K562 (cell line): ENCODE measurements around the gene HIGD1C. TPM values are rescaled to one million over a fixed set of nuclear protein-coding genes. Genes with fewer than 3 reads are reported as not detected.

ENCODE experiments used
- ATAC-seq: fragments of 200-7000 bp; cut with Tn5 transposase; 3 replicates; pipeline ENCODE4 v1.9.1; 2020; ENCODE audit warnings: moderate library complexity
- BruUV-seq: library from RNA; stranded (reverse); fragments of 400-500 nt; replicated peaks from 2 replicates; lab custom pipeline; 2021; lab: Mats Ljungman, UMichigan
- CTCF ChIA-PET: fragments of 300-600 bp; formaldehyde crosslinking; extraction: SDS; loops from one replicate; lab custom pipeline; 2021; ENCODE audit warnings: low intra/inter-chr PET ratio; lab: Yijun Ruan, JAX
- POLR2A ChIA-PET: fragments of 300-600, 350-650 bp; sonication (Branson Sonifier 250); formaldehyde crosslinking; extraction: SDS; loops from one replicate; lab custom pipeline; 2021; ENCODE audit warnings: antibody characterized with exemption, inconsistent platforms; lab: Yijun Ruan, JAX
- DNase-seq, 4 experiments: peaks; one replicate each; pipeline versions ENCODE4 v3.0.0 to v3.0.0-alpha.2; 2011 to 2018; ENCODE audit warnings: low spot score in 3 of 4, mixed read lengths in 3 of 4; ENCODE audit errors: extremely low read depth in 1 of 4
- FAIRE-seq: peaks from 2 replicates; lab custom pipeline; 2011; peaks lifted over from hg19 to GRCh38; lab: Jason Lieb, UNC
- H2AFZ ChIP-seq: 2 replicates; pipeline ENCODE4 v1.6.0; 2011; ENCODE audit warnings: low read depth, low read length, control low read depth, inconsistent platforms
- H3K27ac ChIP-seq: fragments of 200-600 bp; 3 replicates; pipeline ENCODE4 v1.8.0; 2011; ENCODE audit warnings: low read depth, mild to moderate bottlenecking, control low read depth, inconsistent platforms, low read length, moderate library complexity, mixed read lengths; ENCODE audit errors: extremely low read depth
- H3K27me3 ChIP-seq, 2 experiments: fragments of 300-600 bp in 1 of 2; 2 replicates in 1 of 2; 3 replicates in 1 of 2; pipeline versions ENCODE4 v1.6.0 to v1.8.0; 2011; ENCODE audit warnings: inconsistent platforms in 2 of 2, low read length in 2 of 2, mild to moderate bottlenecking in 1 of 2, mixed read lengths in 1 of 2, moderate library complexity in 1 of 2; ENCODE audit not compliant: control insufficient read depth in 2 of 2, insufficient read depth in 2 of 2
- H3K36me3 ChIP-seq: fragments of 300-600 bp; 3 replicates; pipeline ENCODE4 v1.8.0; 2011; ENCODE audit warnings: mild to moderate bottlenecking, low read length, inconsistent platforms; ENCODE audit not compliant: control insufficient read depth, insufficient read depth
- H3K4me1 ChIP-seq, 2 experiments: fragments of 200-600 bp in 1 of 2; replicated peaks in 1 of 2; 2 replicates in 1 of 2; 3 replicates in 1 of 2; pipeline versions ENCODE4 v1.5.1 to v1.8.0; 2011; ENCODE audit warnings: inconsistent platforms in 2 of 2, low read length in 2 of 2, mild to moderate bottlenecking in 1 of 2, mixed read lengths in 1 of 2, moderate library complexity in 1 of 2; ENCODE audit not compliant: control insufficient read depth in 2 of 2, insufficient read depth in 2 of 2
- H3K4me2 ChIP-seq: 2 replicates; pipeline ENCODE4 v1.6.1; 2011; ENCODE audit warnings: low read length, control low read depth, inconsistent platforms, mixed read lengths; ENCODE audit not compliant: insufficient read depth
- H3K4me3 ChIP-seq: fragments of 200-600 bp; sonication (generic), shearing (Covaris generic); 2 replicates; pipeline ENCODE4 v1.5.1; 2016; ENCODE audit warnings: control low read depth, inconsistent platforms
- H3K79me2 ChIP-seq: fragments of 200-600 bp; 3 replicates; pipeline ENCODE4 v1.8.0; 2011; ENCODE audit warnings: low read length, inconsistent platforms; ENCODE audit not compliant: control insufficient read depth, insufficient read depth
- H3K9ac ChIP-seq, 2 experiments: 2 replicates each; pipeline versions ENCODE4 v1.6.0 to v1.6.1; 2011; ENCODE audit warnings: low read depth in 2 of 2, low read length in 2 of 2, control low read depth in 1 of 2, inconsistent platforms in 1 of 2, mild to moderate bottlenecking in 1 of 2, mixed read lengths in 1 of 2; ENCODE audit not compliant: insufficient read depth in 1 of 2
- H3K9me1 ChIP-seq: one replicate; pipeline ENCODE4 v1.6.0; 2011; ENCODE audit warnings: inconsistent platforms, mild to moderate bottlenecking, low read length, moderate library complexity; ENCODE audit not compliant: control insufficient read depth, insufficient read depth
- H3K9me3 ChIP-seq: replicated peaks from 2 replicates; pipeline ENCODE4 v1.5.1; 2011; ENCODE audit warnings: low read depth, low read length, inconsistent platforms; ENCODE audit not compliant: control insufficient read depth, insufficient read depth
- H4K20me1 ChIP-seq: replicated peaks from 2 replicates; pipeline ENCODE4 v1.6.1; 2011; ENCODE audit warnings: low read length, inconsistent platforms, mixed read lengths; ENCODE audit not compliant: control insufficient read depth, insufficient read depth
- ARID1B ChIP-seq: fragments of 450-650 bp; IDR thresholded peaks from 2 replicates; pipeline ENCODE4 v1.6.1; 2016; ENCODE audit warnings: antibody characterized with exemption, mild to moderate bottlenecking, inconsistent platforms
- CEBPB ChIP-seq: fragments of 450-650 bp; IDR thresholded peaks from 2 replicates; pipeline ENCODE4 v1.6.1; 2016; ENCODE audit warnings: missing genetic modification characterization, missing compliant biosample characterization
- CREM ChIP-seq: IDR thresholded peaks from 2 replicates; pipeline ENCODE4 v1.6.1; 2014; ENCODE audit warnings: antibody characterized with exemption, low read depth
- GTF2E2 ChIP-seq: fragments of 200-800 bp; sonication (Bioruptor generic); IDR thresholded peaks from 2 replicates; pipeline ENCODE4 v1.6.1; 2016; ENCODE audit warnings: missing genetic modification characterization, missing compliant biosample characterization
- LARP7 ChIP-seq: fragments of 450-650 bp; IDR thresholded peaks from 2 replicates; pipeline ENCODE4 v1.6.1; 2016
- NBN ChIP-seq: fragments of 450-650 bp; IDR thresholded peaks from 2 replicates; pipeline ENCODE4 v1.6.1; 2016; ENCODE audit warnings: low read depth, mild to moderate bottlenecking
- PCBP1 ChIP-seq: fragments of 200-400 bp; formaldehyde crosslinking; IDR thresholded peaks from 2 replicates; pipeline ENCODE4 v1.6.1; 2018; ENCODE audit warnings: mild to moderate bottlenecking, low read depth, low read length; ENCODE audit not compliant: poor library complexity, severe bottlenecking
- POLR2A ChIP-seq: fragments of 450-650 bp; conservative IDR thresholded peaks from 2 replicates; pipeline ENCODE4 v1.6.1; 2016
- PPARD ChIP-seq: fragments of 250-450 bp; sonication (Bioruptor Pico); IDR thresholded peaks from 2 replicates; pipeline ENCODE4 v1.8.0; 2022; ENCODE audit warnings: inconsistent platforms, mild to moderate bottlenecking, moderate library complexity
- SAFB ChIP-seq: fragments of 200-400 bp; formaldehyde crosslinking; IDR thresholded peaks from 2 replicates; pipeline ENCODE4 v1.6.1; 2017; ENCODE audit warnings: low read depth, low read length, borderline replicate concordance
- XRCC5 ChIP-seq: fragments of 200-400 bp; formaldehyde crosslinking; IDR thresholded peaks from 2 replicates; pipeline ENCODE4 v1.6.1; 2017; ENCODE audit warnings: low read depth, mild to moderate bottlenecking, low read length
- ZNF316 ChIP-seq: fragments of 450-650 bp; IDR thresholded peaks from 2 replicates; pipeline ENCODE4 v1.6.1; 2016
- ZNF384 ChIP-seq: IDR thresholded peaks from 2 replicates; pipeline ENCODE4 v1.6.1; 2012; ENCODE audit warnings: low read depth, low read length, improper control_type of control experiment
- ZNF592 ChIP-seq: fragments of 450-650 bp; IDR thresholded peaks from 2 replicates; pipeline ENCODE4 v1.6.1; 2017; ENCODE audit warnings: antibody characterized with exemption, mild to moderate bottlenecking
- ZNF785 ChIP-seq: fragments of 250-450 bp; sonication (Bioruptor Pico); IDR thresholded peaks from 2 replicates; pipeline ENCODE4 v1.4.0; 2020; ENCODE audit warnings: mild to moderate bottlenecking
- WGBS: fragments of 100-300 bp; shearing (Covaris generic); methylation state at CpG from one replicate; pipeline ENCODE4 v1.1.6; 2016; ENCODE audit warnings: low coverage, mixed read lengths; ENCODE audit not compliant: insufficient coverage; ENCODE audit errors: missing lambda C conversion rate; 5-methylcytosine and 5-hydroxymethylcytosine counted together
- in situ Hi-C: fragments of 300-500 bp; cut with MboI; formaldehyde crosslinking; loops from 4 replicates; pipeline ENCODE4 v1.15.0; 2018; ENCODE audit warnings: inconsistent platforms, mixed read lengths
- intact Hi-C: fragments of 100-400 bp; cut with micrococcal nuclease; formaldehyde crosslinking; loops from 2 replicates; pipeline ENCODE4 v1.14.2; 2022
- polyA plus RNA-seq, 8 experiments: library from polyadenylated mRNA; depleted of rRNA in 4 of 8; stranded (reverse) in 5 of 8; unstranded in 3 of 8; fragments of >200 nt; fragmentation: Nextera tagmentation in 2 of 8; fragmentation: Illumina TruSeq in 1 of 8; extraction: Ambion mirVana in 2 of 8; extraction: Trizol in 1 of 8; gene quantifications; 2 replicates each; pipeline versions ENCODE4 v1.2.1 to v1.2.3, GENCODE V29; 2011 to 2014; ENCODE audit warnings: inconsistent platforms in 1 of 8, missing spikeins in 1 of 8
- total RNA-seq, 7 experiments: library from RNA; depleted of rRNA in 6 of 7; stranded (reverse); fragments of >200 nt in 6 of 7; fragmentation: Illumina TruSeq in 2 of 7; extraction: Trizol in 2 of 7; gene quantifications; 2 replicates each; pipeline versions ENCODE4 v1.2.1 to v1.2.3, GENCODE V29; 2011 to 2021; ENCODE audit warnings: low replicate concordance in 1 of 7
- TF ChIP-seq, protein P1 (sequence below): fragments of 450-650 bp; formaldehyde crosslinking; IDR thresholded peaks from 2 replicates; pipeline ENCODE4 v1.4.0; 2022; ENCODE audit warnings: mild to moderate bottlenecking, moderate library complexity
- TF ChIP-seq, protein P2 (sequence below): fragments of 450-650 bp; IDR thresholded peaks from 2 replicates; pipeline ENCODE4 v1.6.1; 2017; ENCODE audit warnings: mild to moderate bottlenecking, moderate library complexity

HIGD1C gene
- total and polyA plus RNA-seq, 9 of the 15 experiments (the other 6 are each of a cell fraction or from before 2014, with no cell fraction given) = not detected

DNA sequence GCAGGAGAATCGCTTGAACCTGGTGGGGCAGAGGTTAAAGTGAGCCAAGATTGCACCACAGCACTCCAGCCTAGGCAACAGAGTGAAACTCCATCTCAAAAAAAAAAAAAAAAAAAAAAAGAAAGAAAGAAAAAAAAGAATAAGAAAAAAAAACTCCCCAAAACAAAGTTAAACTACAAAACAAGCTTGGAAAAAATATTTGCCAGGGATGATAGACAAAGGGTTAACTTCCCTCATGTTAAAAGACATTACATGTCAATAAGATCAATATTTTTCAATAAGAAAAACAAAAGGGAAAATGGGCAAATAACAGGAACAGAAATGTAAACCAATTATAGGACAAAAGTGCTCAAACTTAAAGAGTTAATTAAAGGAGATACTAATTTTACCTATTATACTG, 26.4 kb upstream of the HIGD1C start:
- intact Hi-C loops = loop anchor here (5.0 to 10.0 kb wide), 3 partner anchors 99 to 161 kb away; partner anchors contain the start of genes ATF1 and SLC11A2
- H3K27ac ChIP-seq = peak overlapping the region; percentile 41; the same call in 2 of the 3 replicates
- TF ChIP-seq ZNF316 = no peak
- no peak for TF ChIP-seq PPARD (CRISPR knock-in tag)
- no peak for TF ChIP-seq POLR2A
- 0 out of 2 replicates have a peak, but pooled peaks have one; percentile 45 for TF ChIP-seq LARP7
- TF ChIP-seq, protein P1, sequence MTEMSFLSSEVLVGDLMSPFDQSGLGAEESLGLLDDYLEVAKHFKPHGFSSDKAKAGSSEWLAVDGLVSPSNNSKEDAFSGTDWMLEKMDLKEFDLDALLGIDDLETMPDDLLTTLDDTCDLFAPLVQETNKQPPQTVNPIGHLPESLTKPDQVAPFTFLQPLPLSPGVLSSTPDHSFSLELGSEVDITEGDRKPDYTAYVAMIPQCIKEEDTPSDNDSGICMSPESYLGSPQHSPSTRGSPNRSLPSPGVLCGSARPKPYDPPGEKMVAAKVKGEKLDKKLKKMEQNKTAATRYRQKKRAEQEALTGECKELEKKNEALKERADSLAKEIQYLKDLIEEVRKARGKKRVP (CRISPR knock-in tag) = no peak
- TF ChIP-seq GTF2E2 (tag) = no peak
- no peak for TF ChIP-seq PCBP1
- TF ChIP-seq NBN = no peak
- no peak for TF ChIP-seq SAFB
- TF ChIP-seq ZNF384 = peak; percentile 22; the same call in 1 of the 2 replicates
- TF ChIP-seq, protein P2, sequence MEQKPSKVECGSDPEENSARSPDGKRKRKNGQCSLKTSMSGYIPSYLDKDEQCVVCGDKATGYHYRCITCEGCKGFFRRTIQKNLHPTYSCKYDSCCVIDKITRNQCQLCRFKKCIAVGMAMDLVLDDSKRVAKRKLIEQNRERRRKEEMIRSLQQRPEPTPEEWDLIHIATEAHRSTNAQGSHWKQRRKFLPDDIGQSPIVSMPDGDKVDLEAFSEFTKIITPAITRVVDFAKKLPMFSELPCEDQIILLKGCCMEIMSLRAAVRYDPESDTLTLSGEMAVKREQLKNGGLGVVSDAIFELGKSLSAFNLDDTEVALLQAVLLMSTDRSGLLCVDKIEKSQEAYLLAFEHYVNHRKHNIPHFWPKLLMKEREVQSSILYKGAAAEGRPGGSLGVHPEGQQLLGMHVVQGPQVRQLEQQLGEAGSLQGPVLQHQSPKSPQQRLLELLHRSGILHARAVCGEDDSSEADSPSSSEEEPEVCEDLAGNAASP = no peak
- TF ChIP-seq CREM = no peak
- TF ChIP-seq CEBPB (tag) = 0 out of 2 replicates have a peak, but pooled peaks have one; percentile 37
- TF ChIP-seq ZNF785 = no peak
- no peak for TF ChIP-seq XRCC5
- TF ChIP-seq ARID1B = no peak
- no peak for TF ChIP-seq ZNF592

More for the DNA sequence above, 26.4 kb upstream of the HIGD1C start:
- no TSS peak for BruUV-seq
- WGBS = 0% methylated on average over 1 of the region's 1 CpG
- H3K9ac ChIP-seq = peak overlapping the region; percentile 73 to 81; a peak in 3 of 4 replicates
- FAIRE-seq (no peak), DNase-seq (no peak), ATAC-seq (0 out of 3 replicates have a peak, but pooled peaks have one; percentile 5)
- H3K4me3 ChIP-seq = peak overlapping the region; percentile 61
- ChIA-PET POLR2A (interaction anchor here (0.8 kb wide), 1 partner anchor 305 kb away, joined by 3 read pairs; no protein-coding TSS in a partner anchor), CTCF (no interaction called here)
- no peaks in the 10 kb centered on the region for H3K27me3 ChIP-seq
- H3K9me1 ChIP-seq = no peaks in the 10 kb centered on the region
- no peaks in the 10 kb centered on the region for H4K20me1 ChIP-seq
- peaks cover 3 to 21% of the 10 kb centered on the region in 2 experiments; a peak in 4 of 5 replicates for H3K4me1 ChIP-seq
- in situ Hi-C loops = no loop called here
- H3K4me2 ChIP-seq = peak overlapping the region; percentile 85
- H3K36me3 ChIP-seq = no peaks in the 10 kb centered on the region; the same call in 2 of the 3 replicates
- no peaks in the 10 kb centered on the region; the same call in 1 of the 2 replicates for H3K9me3 ChIP-seq
- 0 out of 2 replicates have a peak overlapping the region, but pooled peaks have one; percentile 14 for H2AFZ ChIP-seq
- peaks cover 46% of the 10 kb centered on the region for H3K79me2 ChIP-seq
